Lower leg skin (tissue), 4 donors: ENCODE results near the gene C17orf67. TPM values are rescaled to one million over a fixed set of nuclear protein-coding genes. Genes with fewer than 3 reads are reported as not detected.
"Not testable (repeated sequence)": the region's sequence is repeated elsewhere in the genome, so short reads cannot be mapped to it uniquely, and the experiment has no call there.

Experiments used
- DNase-seq, 2 donors: peaks; one replicate each; pipeline ENCODE4 v3.0.0-alpha.2; 2019; ENCODE audit warnings: low spot score in 2 of 2
- H3K4me3 ChIP-seq: fragments of 200-600 bp; sonication (generic); 2 replicates; pipeline ENCODE4 v1.5.1; 2017; ENCODE audit warnings: mild to moderate bottlenecking, low read depth; ENCODE audit not compliant: poor library complexity, severe bottlenecking
- CTCF ChIP-seq, 3 donors: fragments of 450-650 bp; IDR thresholded peaks; one replicate each; pipeline ENCODE4 v1.5.1; 2016; ENCODE audit warnings: antibody characterized with exemption in 3 of 3, mild to moderate bottlenecking in 3 of 3, moderate library complexity in 2 of 3
- POLR2A ChIP-seq, 2 donors: fragments of 450-650 bp; IDR thresholded peaks; one replicate each; pipeline ENCODE4 v1.6.1; 2016 to 2017; ENCODE audit warnings: antibody characterized with exemption in 2 of 2, mild to moderate bottlenecking in 1 of 2, moderate library complexity in 1 of 2
- WGBS, 2 donors: methylation state at CpG; one replicate each; pipeline ENCODE4 v1.1.5; 2018; 5-methylcytosine and 5-hydroxymethylcytosine counted together
- intact Hi-C: fragments of 100-400 bp; cut with DNase I; formaldehyde crosslinking; loops from one replicate; pipeline ENCODE4 v1.15.0; 2023; ENCODE audit warnings: low total_unique reads
- total RNA-seq, 4 donors: library from RNA; depleted of rRNA; stranded (reverse); fragments of >200 nt; gene quantifications; one replicate each; pipeline ENCODE4 v1.1.0, GENCODE V29; 2016

Gene C17orf67
- total RNA-seq, 4 donors from 2014 or later, result 0.58 to 1.2 (median 0.88) TPM; not detected in 1

- TF ChIP-seq CTCF (IDR thresholded peaks at IDR 0.05) (no peak), POLR2A (IDR thresholded peaks at IDR 0.05) (no peak)
- no peak overlapping the region for H3K4me3 ChIP-seq
- intact Hi-C loops, result no loop called here
- 68 to 86% methylated on average over 2 of the region's 2 CpGs for WGBS, 2 donors
- no peak for DNase-seq
Observed at GRCh38 chr17:56761387-56761786, 72.3 kb downstream of the C17orf67 start.

GRCh38 chr17:56757611-56758010 is 76.1 kb downstream of the C17orf67 start:
- 92 to 95% methylated on average over 7 of the region's 7 CpGs for WGBS, 2 donors
- H3K4me3 ChIP-seq, DNase-seq, intact Hi-C loops: not testable (repeated sequence)

- no peak for DNase-seq
- TF ChIP-seq POLR2A (IDR thresholded peaks at IDR 0.05) (no peak), CTCF (IDR thresholded peaks at IDR 0.05) (no peak)
- intact Hi-C loops, result no loop called here
- WGBS, 2 donors, result 57 to 62% methylated on average over 2 of the region's 2 CpGs
- H3K4me3 ChIP-seq, result no peak overlapping the region
Observed at GRCh38 chr17:56756536-56756935, 77.2 kb downstream of the C17orf67 start.

- intact Hi-C loops, result no loop called here
- H3K4me3 ChIP-seq, result no peak overlapping the region
- DNase-seq, result no peak
- TF ChIP-seq POLR2A (IDR thresholded peaks at IDR 0.05) (no peak), CTCF (IDR thresholded peaks at IDR 0.05) (no peak)
- 83 to 84% methylated on average over 5 of the region's 5 CpGs for WGBS, 2 donors
Observed at GRCh38 chr17:56755310-56755709, 78.4 kb downstream of the C17orf67 start.

GRCh38 chr17:56754523-56755208 is 79.1 kb downstream of the C17orf67 start:
- no peak for TF ChIP-seq CTCF (IDR thresholded peaks at IDR 0.05)
- H3K4me3 ChIP-seq, result no peak overlapping the region
- intact Hi-C loops, result no loop called here
- DNase-seq, result no peak
- WGBS, 2 donors, result 45 to 48% methylated on average over 8 of the region's 8 CpGs

- no peak for DNase-seq
- intact Hi-C loops, result no loop called here
- 79 to 85% methylated on average over 4 of the region's 4 CpGs for WGBS, 2 donors
- TF ChIP-seq CTCF (IDR thresholded peaks at IDR 0.05), result no peak
- TF ChIP-seq POLR2A (IDR thresholded peaks at IDR 0.05), result no peak
- H3K4me3 ChIP-seq, result no peak overlapping the region
Observed at GRCh38 chr17:56752263-56752836, 81.4 kb downstream of the C17orf67 start.
